ENCODE data around the gene TMEM270. TPM values are rescaled to one million over a fixed set of nuclear protein-coding genes. Genes with fewer than 3 reads are reported as not detected.

The TMEM270 gene
- total RNA-seq, 1 donor from 2014 or later, result not detected

- Mint-ChIP-seq H3K4me1 (peaks cover 4% of the 10 kb centered on the region), H3K9me3 (no peaks in the 10 kb centered on the region), H3K36me3 (no peaks in the 10 kb centered on the region), H3K27ac (no peak overlapping the region), H3K27me3 (ENCODE audit: insufficient read depth, low read depth) (peaks cover 10% of the 10 kb centered on the region), H3K4me3 (no peak overlapping the region)
- no peak overlapping the region for H3K9ac ChIP-seq
- no peak overlapping the region for H2AFZ ChIP-seq (replicated peaks)
- no peak overlapping the region for H3K4me2 ChIP-seq
- no peaks in the 10 kb centered on the region for H3K36me3 ChIP-seq
- no peaks in the 10 kb centered on the region for H3K9me3 ChIP-seq (ENCODE audit: low read depth)
- TF ChIP-seq EZH2 (IDR thresholded peaks at IDR 0.05) (no peak), EZH2phosphoT487 (IDR thresholded peaks at IDR 0.05) (no peak), CTCF (IDR thresholded peaks at IDR 0.05) (no peak)
- H3K79me2 ChIP-seq (ENCODE audit: low read depth), result no peaks in the 10 kb centered on the region
- no peak overlapping the region for H3K4me3 ChIP-seq
- no peak overlapping the region for H3K27ac ChIP-seq
- H4K20me1 ChIP-seq (ENCODE audit: low read depth), result no peaks in the 10 kb centered on the region
- H3F3A ChIP-seq (ENCODE audit: low read depth), result no peaks in the 10 kb centered on the region
- H3K27me3 ChIP-seq, result peaks cover 27% of the 10 kb centered on the region
- DNase-seq (ENCODE audit: low spot score), result no peak
- no peaks in the 10 kb centered on the region for H3K4me1 ChIP-seq
These were observed 2.2 kb upstream of the TMEM270 start for GRCh38 chr7:73858807-73859206.

DNA sequence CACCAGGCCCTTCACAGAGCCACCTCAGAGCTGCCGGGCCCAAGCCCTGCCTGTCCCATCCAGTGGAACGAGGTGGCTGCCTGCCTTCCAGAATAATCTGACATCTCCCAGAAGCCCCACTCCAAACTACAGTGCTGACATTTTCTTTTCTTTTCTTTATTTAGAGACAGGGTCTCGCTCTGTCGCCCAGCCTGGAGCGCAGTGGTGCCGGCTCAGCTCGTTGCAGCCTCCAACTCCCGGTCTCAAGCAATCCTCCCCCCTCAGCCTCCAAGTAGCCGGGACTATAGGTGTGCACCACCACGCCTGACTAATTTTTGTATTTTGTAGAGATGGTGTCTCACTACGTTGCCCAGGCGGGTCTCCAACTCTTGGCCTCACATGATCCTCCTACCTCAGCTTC is 346 bp downstream of the TMEM270 start:
- H3K4me2 ChIP-seq, result no peak overlapping the region
- no peaks in the 10 kb centered on the region for H3K4me1 Mint-ChIP-seq
- no peak overlapping the region for H3K27ac ChIP-seq
- no peak overlapping the region for H3K4me3 ChIP-seq
- H3K27me3 Mint-ChIP-seq (ENCODE audit: insufficient read depth, low read depth), result peaks cover 10% of the 10 kb centered on the region
- no peaks in the 10 kb centered on the region for H3F3A ChIP-seq (ENCODE audit: low read depth)
- H3K36me3 Mint-ChIP-seq, result no peaks in the 10 kb centered on the region
- no peaks in the 10 kb centered on the region for H3K4me1 ChIP-seq
- no peak overlapping the region for H3K27ac Mint-ChIP-seq
- H4K20me1 ChIP-seq (ENCODE audit: low read depth), result no peaks in the 10 kb centered on the region
- no peaks in the 10 kb centered on the region for H3K79me2 ChIP-seq (ENCODE audit: low read depth)
- DNase-seq (ENCODE audit: low spot score), result no peak
- TF ChIP-seq EZH2 (IDR thresholded peaks at IDR 0.05) (no peak), CTCF (IDR thresholded peaks at IDR 0.05) (no peak), EZH2phosphoT487 (IDR thresholded peaks at IDR 0.05) (no peak)
- H3K36me3 ChIP-seq, result no peaks in the 10 kb centered on the region
- H3K9me3 Mint-ChIP-seq, result no peaks in the 10 kb centered on the region
- H3K27me3 ChIP-seq, result peaks cover 6% of the 10 kb centered on the region
- no peak overlapping the region for H3K9ac ChIP-seq
- no peak overlapping the region for H3K4me3 Mint-ChIP-seq
- no peaks in the 10 kb centered on the region for H3K9me3 ChIP-seq (ENCODE audit: low read depth)
- H2AFZ ChIP-seq (replicated peaks), result no peak overlapping the region

DNA sequence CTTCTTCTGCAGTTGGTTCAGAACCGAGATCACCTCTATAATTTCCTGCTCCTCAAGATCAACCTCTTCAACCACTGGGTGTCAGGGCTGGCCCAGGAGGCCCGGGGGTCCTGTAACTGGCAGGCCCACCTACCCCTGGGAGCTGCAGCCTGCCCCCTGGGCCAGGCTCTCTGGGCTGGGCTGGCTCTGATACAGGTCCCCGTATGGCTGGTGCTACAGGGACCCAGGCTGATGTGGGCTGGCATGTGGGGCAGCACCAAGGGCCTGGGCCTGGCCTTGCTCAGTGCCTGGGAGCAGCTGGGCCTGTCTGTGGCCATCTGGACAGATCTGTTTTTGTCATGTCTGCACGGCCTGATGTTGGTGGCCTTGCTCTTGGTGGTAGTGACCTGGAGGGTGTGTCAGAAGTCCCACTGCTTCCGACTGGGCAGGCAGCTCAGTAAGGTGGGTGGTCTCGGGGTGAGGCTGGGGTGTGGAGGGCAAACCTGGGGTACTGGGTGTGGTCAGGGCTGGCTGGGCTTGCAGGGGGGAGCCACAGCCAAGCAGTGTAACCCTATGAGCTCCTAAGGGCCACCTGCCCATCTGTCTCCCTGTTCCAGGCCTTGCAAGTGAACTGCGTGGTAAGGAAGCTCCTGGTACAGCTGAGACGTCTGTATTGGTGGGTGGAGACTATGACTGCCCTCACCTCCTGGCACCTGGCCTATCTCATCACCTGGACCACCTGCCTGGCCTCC is 4.2 kb downstream of the TMEM270 start:
- H3F3A ChIP-seq (ENCODE audit: low read depth), result no peaks in the 10 kb centered on the region
- H4K20me1 ChIP-seq (ENCODE audit: low read depth), result no peaks in the 10 kb centered on the region
- H2AFZ ChIP-seq (replicated peaks), result no peak overlapping the region
- no peaks in the 10 kb centered on the region for H3K79me2 ChIP-seq (ENCODE audit: low read depth)
- no peaks in the 10 kb centered on the region for H3K27me3 ChIP-seq
- H3K27ac Mint-ChIP-seq, result no peak overlapping the region
- no peaks in the 10 kb centered on the region for H3K36me3 Mint-ChIP-seq
- H3K4me1 Mint-ChIP-seq, result peaks cover 3% of the 10 kb centered on the region
- no peak overlapping the region for H3K4me3 Mint-ChIP-seq
- no peaks in the 10 kb centered on the region for H3K36me3 ChIP-seq
- H3K9me3 ChIP-seq (ENCODE audit: low read depth), result no peaks in the 10 kb centered on the region
- no peak for DNase-seq (ENCODE audit: low spot score)
- H3K27me3 Mint-ChIP-seq (ENCODE audit: insufficient read depth, low read depth), result peaks cover 13% of the 10 kb centered on the region
- H3K4me2 ChIP-seq, result no peak overlapping the region
- no peak overlapping the region for H3K27ac ChIP-seq
- TF ChIP-seq EZH2phosphoT487 (IDR thresholded peaks at IDR 0.05) (no peak), EZH2 (IDR thresholded peaks at IDR 0.05) (no peak), CTCF (IDR thresholded peaks at IDR 0.05) (no peak)
- H3K4me3 ChIP-seq, result no peak overlapping the region
- peaks cover 2% of the 10 kb centered on the region for H3K9me3 Mint-ChIP-seq
- H3K4me1 ChIP-seq, result no peaks in the 10 kb centered on the region
- no peak overlapping the region for H3K9ac ChIP-seq

Measured in neural progenitor cell (in vitro differentiated cells).